OCI-LY3 (cell line): Measurements from ENCODE around the gene SPEM2.

ENCODE experiments used
- EZH2phosphoT487 ChIP-seq: fragments of 200-600 bp; shearing (Covaris generic); IDR thresholded peaks from 2 replicates; pipeline ENCODE4 v1.6.1; 2018; ENCODE audit warnings: antibody characterized with exemption, mixed run types, low read depth
- TF ChIP-seq, protein P1 (sequence below): fragments of 200-600, 300-600 bp; sonication (generic); IDR thresholded peaks from 2 replicates; pipeline ENCODE4 v1.5.1; 2014; ENCODE audit warnings: antibody characterized with exemption, low read length, low read depth

DNA sequence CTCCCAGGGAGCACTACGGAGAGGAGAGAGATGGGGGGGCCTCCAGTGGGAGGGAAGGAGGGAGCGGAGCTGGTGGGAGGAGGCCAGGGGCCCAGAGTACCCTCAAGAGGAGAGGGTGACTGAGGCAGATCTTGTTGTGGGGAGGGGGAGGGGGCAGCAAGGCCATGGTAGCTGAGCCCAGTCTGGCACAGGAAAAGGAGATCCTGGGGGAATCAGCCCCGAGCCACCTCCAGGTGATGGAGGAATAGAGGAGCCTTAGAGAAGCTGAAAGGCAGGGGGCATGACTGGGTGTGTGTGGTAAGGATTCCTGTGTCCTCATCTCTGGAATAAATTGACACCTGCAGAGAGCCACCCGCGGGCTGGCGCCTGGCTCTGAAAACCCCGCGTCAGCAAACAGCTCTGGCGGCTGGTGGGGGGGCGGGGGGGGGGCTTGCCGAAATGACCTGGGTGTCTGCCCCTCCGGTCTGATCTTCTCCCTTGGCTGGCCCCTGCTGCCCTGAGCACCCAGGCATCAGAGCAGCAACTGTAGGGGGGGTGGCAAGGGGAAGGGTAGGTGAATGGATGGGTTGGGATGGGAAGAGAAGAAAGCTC, 19.1 kb upstream of the SPEM2 start:
- TF ChIP-seq, protein P1, sequence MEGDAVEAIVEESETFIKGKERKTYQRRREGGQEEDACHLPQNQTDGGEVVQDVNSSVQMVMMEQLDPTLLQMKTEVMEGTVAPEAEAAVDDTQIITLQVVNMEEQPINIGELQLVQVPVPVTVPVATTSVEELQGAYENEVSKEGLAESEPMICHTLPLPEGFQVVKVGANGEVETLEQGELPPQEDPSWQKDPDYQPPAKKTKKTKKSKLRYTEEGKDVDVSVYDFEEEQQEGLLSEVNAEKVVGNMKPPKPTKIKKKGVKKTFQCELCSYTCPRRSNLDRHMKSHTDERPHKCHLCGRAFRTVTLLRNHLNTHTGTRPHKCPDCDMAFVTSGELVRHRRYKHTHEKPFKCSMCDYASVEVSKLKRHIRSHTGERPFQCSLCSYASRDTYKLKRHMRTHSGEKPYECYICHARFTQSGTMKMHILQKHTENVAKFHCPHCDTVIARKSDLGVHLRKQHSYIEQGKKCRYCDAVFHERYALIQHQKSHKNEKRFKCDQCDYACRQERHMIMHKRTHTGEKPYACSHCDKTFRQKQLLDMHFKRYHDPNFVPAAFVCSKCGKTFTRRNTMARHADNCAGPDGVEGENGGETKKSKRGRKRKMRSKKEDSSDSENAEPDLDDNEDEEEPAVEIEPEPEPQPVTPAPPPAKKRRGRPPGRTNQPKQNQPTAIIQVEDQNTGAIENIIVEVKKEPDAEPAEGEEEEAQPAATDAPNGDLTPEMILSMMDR, result no peak
- TF ChIP-seq EZH2phosphoT487, result no peak
